ENCODE data around the gene COLEC12.

COLEC12 gene

DNA sequence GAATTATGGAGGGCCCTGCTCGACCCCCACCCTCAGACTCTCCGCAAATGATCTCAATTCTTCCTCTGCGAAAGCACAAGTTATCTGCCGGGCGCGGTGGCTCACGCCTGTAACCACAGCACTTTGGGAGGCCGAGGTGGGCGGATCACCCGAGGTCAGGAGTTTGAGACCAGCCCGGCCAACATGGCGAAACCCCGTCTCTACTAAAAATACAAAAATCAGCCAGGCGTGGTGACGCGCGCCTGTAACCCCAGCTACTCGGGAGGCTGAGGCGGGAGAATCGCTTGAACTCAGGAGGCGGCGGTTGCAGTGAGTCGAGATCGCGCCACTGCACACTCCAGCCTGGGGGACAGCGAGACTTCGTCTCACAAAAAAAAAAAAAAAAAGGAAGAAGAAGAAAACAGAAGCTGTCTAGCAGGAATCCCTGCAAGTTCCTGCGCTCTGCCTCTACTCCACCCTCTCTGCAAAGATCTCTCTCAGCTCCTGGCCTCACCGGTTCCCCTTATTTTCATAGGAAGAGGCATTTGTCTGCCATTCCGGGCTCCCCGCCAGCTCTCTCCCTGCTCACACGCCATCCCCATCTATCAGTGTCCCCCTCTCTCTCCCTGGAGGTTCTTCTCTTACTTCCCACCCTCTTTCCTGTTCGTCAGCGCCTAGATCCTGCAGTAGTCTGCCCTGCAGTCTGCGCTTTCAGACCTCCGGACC lies 13.5 kb upstream of the COLEC12 start:
- no peak overlapping the region for H3K4me3 ChIP-seq (ENCODE audit: low read length, poor library complexity, severe bottlenecking)

GRCh38 chr18:512957-513356 lies 12.5 kb upstream of the COLEC12 start:
- Histone ChIP-seq H3K4me2 (ENCODE audit: low read depth, low read length, poor library complexity, severe bottlenecking) (no peak overlapping the region), H3F3A (ENCODE audit: low read depth) (no peaks in the 10 kb centered on the region), H3K27me3 (ENCODE audit: insufficient read depth, low read length, poor library complexity, severe bottlenecking) (no peaks in the 10 kb centered on the region), H3K4me3 (ENCODE audit: low read length, poor library complexity, severe bottlenecking) (no peak overlapping the region), H3K9ac (ENCODE audit: low read depth, low read length, poor library complexity, severe bottlenecking) (no peak overlapping the region), H3K79me2 (ENCODE audit: insufficient read depth, low read length) (no peaks in the 10 kb centered on the region), H3K36me3 (ENCODE audit: insufficient read depth, low read length) (no peaks in the 10 kb centered on the region), H3K9me2 (replicated peaks; ENCODE audit: low read depth, low read length) (no peaks in the 10 kb centered on the region), H3K9me3 (ENCODE audit: insufficient read depth, low read depth, low read length) (no peaks in the 10 kb centered on the region), H3K4me1 (ENCODE audit: insufficient read depth, low read length, poor library complexity, severe bottlenecking) (no peaks in the 10 kb centered on the region), H4K20me1 (ENCODE audit: insufficient read depth, low read length, poor library complexity, severe bottlenecking) (no peaks in the 10 kb centered on the region), H2AFZ (ENCODE audit: low read length) (no peak overlapping the region)
- TF ChIP-seq CTCF (conservative IDR thresholded peaks at IDR 0.05; ENCODE audit: low read length) (no peak), EZH2phosphoT487 (IDR thresholded peaks at IDR 0.05; ENCODE audit: borderline replicate concordance) (no peak)

More for the DNA sequence above, 13.5 kb upstream of the COLEC12 start:
- peaks cover 2% of the 10 kb centered on the region for H3K4me1 ChIP-seq (ENCODE audit: insufficient read depth, low read length, poor library complexity, severe bottlenecking)
- H3K9me3 ChIP-seq (ENCODE audit: insufficient read depth, low read depth, low read length): no peaks in the 10 kb centered on the region; the same call in 1 of the 2 replicates
- no peaks in the 10 kb centered on the region for H4K20me1 ChIP-seq (ENCODE audit: insufficient read depth, low read length, poor library complexity, severe bottlenecking)
- H3K4me2 ChIP-seq (ENCODE audit: low read depth, low read length, poor library complexity, severe bottlenecking): no peak overlapping the region
- H3F3A ChIP-seq (ENCODE audit: low read depth): no peaks in the 10 kb centered on the region
- no peaks in the 10 kb centered on the region for H3K36me3 ChIP-seq (ENCODE audit: insufficient read depth, low read length)
- H3K79me2 ChIP-seq (ENCODE audit: insufficient read depth, low read length): no peaks in the 10 kb centered on the region
- H3K9ac ChIP-seq (ENCODE audit: low read depth, low read length, poor library complexity, severe bottlenecking): no peak overlapping the region
- TF ChIP-seq CTCF (conservative IDR thresholded peaks at IDR 0.05; ENCODE audit: low read length): no peak
- TF ChIP-seq EZH2phosphoT487 (IDR thresholded peaks at IDR 0.05; ENCODE audit: borderline replicate concordance): no peak
- no peaks in the 10 kb centered on the region for H3K9me2 ChIP-seq (replicated peaks; ENCODE audit: low read depth, low read length)
- no peak overlapping the region for H2AFZ ChIP-seq (ENCODE audit: low read length)
- no peaks in the 10 kb centered on the region for H3K27me3 ChIP-seq (ENCODE audit: insufficient read depth, low read length, poor library complexity, severe bottlenecking)

DNA sequence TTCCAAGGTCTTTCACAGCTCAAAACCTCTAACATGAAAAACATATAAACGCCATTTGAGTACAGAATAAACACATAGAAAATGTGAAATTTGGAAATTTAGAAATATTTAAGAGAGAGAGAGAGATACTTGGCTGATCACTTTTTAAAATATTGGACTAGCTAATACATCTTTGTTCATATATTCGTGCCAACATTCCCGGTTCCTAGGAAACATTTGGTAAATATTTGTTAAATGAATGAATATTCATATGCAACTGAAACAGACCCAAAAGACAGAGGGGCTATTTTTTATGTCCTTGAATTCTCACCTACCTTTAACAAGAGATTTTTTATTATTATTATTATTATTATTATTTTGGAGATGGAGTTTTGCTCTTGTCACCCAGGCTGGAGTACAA lies 8.3 kb upstream of the COLEC12 start:
- TF ChIP-seq CTCF (conservative IDR thresholded peaks at IDR 0.05; ENCODE audit: low read length) (no peak), EZH2phosphoT487 (IDR thresholded peaks at IDR 0.05; ENCODE audit: borderline replicate concordance) (no peak)
- Histone ChIP-seq H2AFZ (ENCODE audit: low read length) (no peak overlapping the region), H3K4me3 (ENCODE audit: low read length, poor library complexity, severe bottlenecking) (no peak overlapping the region), H4K20me1 (ENCODE audit: insufficient read depth, low read length, poor library complexity, severe bottlenecking) (no peaks in the 10 kb centered on the region), H3K9ac (ENCODE audit: low read depth, low read length, poor library complexity, severe bottlenecking) (no peak overlapping the region), H3K27me3 (ENCODE audit: insufficient read depth, low read length, poor library complexity, severe bottlenecking) (no peaks in the 10 kb centered on the region), H3K79me2 (ENCODE audit: insufficient read depth, low read length) (no peaks in the 10 kb centered on the region), H3F3A (ENCODE audit: low read depth) (no peaks in the 10 kb centered on the region), H3K9me2 (replicated peaks; ENCODE audit: low read depth, low read length) (no peaks in the 10 kb centered on the region), H3K9me3 (ENCODE audit: insufficient read depth, low read depth, low read length) (peaks cover 3% of the 10 kb centered on the region; the same call in 1 of the 2 replicates), H3K36me3 (ENCODE audit: insufficient read depth, low read length) (no peaks in the 10 kb centered on the region), H3K4me2 (ENCODE audit: low read depth, low read length, poor library complexity, severe bottlenecking) (no peak overlapping the region), H3K4me1 (ENCODE audit: insufficient read depth, low read length, poor library complexity, severe bottlenecking) (no peaks in the 10 kb centered on the region)
